Inflammatory macrophage treated with lipopolysaccharide for 4 hours (primary cell): ENCODE data around the gene ZNF326.
"Not testable (repeated sequence)": the region's sequence is repeated elsewhere in the genome, so short reads cannot be mapped to it uniquely, and the experiment has no call there.

Source experiments
- DNase-seq: peaks from one replicate; pipeline ENCODE4 v3.0.0-alpha.2; 2020

The ZNF326 gene

GRCh38 chr1:89999208-89999607 is 4.3 kb downstream of the ZNF326 start:
- DNase-seq: no peak

- no peak for DNase-seq
These were observed 4.7 kb downstream of the ZNF326 start for GRCh38 chr1:89999628-90000027.

- DNase-seq: no peak
These were observed 6.2 kb downstream of the ZNF326 start for GRCh38 chr1:90000934-90001676.

- no peak for DNase-seq
These were observed 13.1 kb downstream of the ZNF326 start for GRCh38 chr1:90007979-90008404.

GRCh38 chr1:90012300-90012699 is 17.4 kb downstream of the ZNF326 start:
- no peak for DNase-seq

- DNase-seq: no peak
These were observed 28.8 kb downstream of the ZNF326 start for GRCh38 chr1:90023691-90024090.

GRCh38 chr1:90027281-90027680 is 32.4 kb downstream of the ZNF326 start:
- DNase-seq: no peak

GRCh38 chr1:90039652-90040051 is 44.7 kb downstream of the ZNF326 start:
- no peak for DNase-seq

GRCh38 chr1:90043586-90043985 is 48.7 kb downstream of the ZNF326 start:
- no peak for DNase-seq

GRCh38 chr1:90044346-90044745 is 49.4 kb downstream of the ZNF326 start:
- DNase-seq: no peak

GRCh38 chr1:90045853-90046563 is 51.1 kb downstream of the ZNF326 start:
- DNase-seq: no peak

- DNase-seq: peak; percentile 33
These were observed 51.7 kb downstream of the ZNF326 start for GRCh38 chr1:90046635-90047034.

- DNase-seq: no peak
These were observed 53.1 kb downstream of the ZNF326 start for GRCh38 chr1:90048043-90048442.

- DNase-seq: not testable (repeated sequence)
These were observed 68.1 kb downstream of the ZNF326 start for GRCh38 chr1:90062700-90063643.

GRCh38 chr1:90064109-90064508 is 69.2 kb downstream of the ZNF326 start:
- not testable (repeated sequence) for DNase-seq

GRCh38 chr1:90067194-90067931 is 72.5 kb downstream of the ZNF326 start:
- no peak for DNase-seq

GRCh38 chr1:90068611-90069280 is 73.8 kb downstream of the ZNF326 start:
- no peak for DNase-seq

GRCh38 chr1:90074137-90074536 is 79.2 kb downstream of the ZNF326 start:
- no peak for DNase-seq

GRCh38 chr1:90074566-90074965 is 79.7 kb downstream of the ZNF326 start:
- no peak for DNase-seq

GRCh38 chr1:90074970-90075391 is 80.1 kb downstream of the ZNF326 start:
- DNase-seq: no peak

- DNase-seq: no peak
These were observed 89.1 kb downstream of the ZNF326 start for GRCh38 chr1:90083995-90084394.
